Measurements from ENCODE around the gene HELQ. TPM values are rescaled to one million over a fixed set of nuclear protein-coding genes. Genes with fewer than 3 reads are reported as not detected.
A peak's percentile ranks its signal among the peaks of the same experiment; 100 is the strongest.

HELQ gene
- total and polyA plus RNA-seq, 2 of the 13 experiments (the other 11 are each of a cell fraction or from before 2014, with no cell fraction given), result 6.6 to 10.8 TPM

- TF ChIP-seq ZNF329 (CRISPR knock-in tag; IDR thresholded peaks at IDR 0.05; ENCODE audit: low read depth) (no peak), ZNF280D (CRISPR knock-in tag; IDR thresholded peaks at IDR 0.05) (no peak), BATF2 (CRISPR knock-in tag; IDR thresholded peaks at IDR 0.05) (no peak), MTA3 (CRISPR knock-in tag; IDR thresholded peaks at IDR 0.05) (no peak), GFI1 (CRISPR knock-in tag; IDR thresholded peaks at IDR 0.05; ENCODE audit: borderline replicate concordance) (no peak; the same call in 1 of the 2 replicates), ZNF646 (CRISPR knock-in tag; IDR thresholded peaks at IDR 0.05) (no peak), THAP11 (CRISPR knock-in tag; IDR thresholded peaks at IDR 0.05) (0 out of 2 replicates have a peak, but pooled peaks have one; percentile 22), CERS6 (CRISPR knock-in tag; IDR thresholded peaks at IDR 0.05) (no peak), ARNT (IDR thresholded peaks at IDR 0.05) (no peak), ZNF570 (CRISPR knock-in tag; IDR thresholded peaks at IDR 0.05; ENCODE audit: borderline replicate concordance) (no peak), DRAP1 (CRISPR knock-in tag; IDR thresholded peaks at IDR 0.05) (peak; percentile 62), SNAPC2 (CRISPR knock-in tag; IDR thresholded peaks at IDR 0.05) (0 out of 2 replicates have a peak, but pooled peaks have one; percentile 26), ATAD3A (CRISPR knock-in tag; IDR thresholded peaks at IDR 0.05) (no peak), BHLHE40 (IDR thresholded peaks at IDR 0.05; ENCODE audit: low read length) (no peak), ZNF10 (CRISPR knock-in tag; IDR thresholded peaks at IDR 0.05; ENCODE audit: borderline replicate concordance, low read depth) (no peak), RBM22 (optimal IDR thresholded peaks at IDR 0.05; ENCODE audit: low read length) (no peak), DNMT3B (CRISPR knock-in tag; conservative IDR thresholded peaks at IDR 0.05) (no peak), ZNF232 (CRISPR knock-in tag; IDR thresholded peaks at IDR 0.05; ENCODE audit: borderline replicate concordance) (no peak), NPAS2 (CRISPR knock-in tag; IDR thresholded peaks at IDR 0.05; ENCODE audit: borderline replicate concordance) (no peak)
These were observed 94.1 kb downstream of the HELQ start (continued) for GRCh38 chr4:83361416-83362103.
